H9 (cell line): Measurements from ENCODE around the gene ST6GALNAC1. TPM values are rescaled to one million over a fixed set of nuclear protein-coding genes. Genes with fewer than 3 reads are reported as not detected.

Experiments
- DNase-seq: peaks from one replicate; pipeline ENCODE4 v3.0.0-alpha.2; 2017
- H2AFZ ChIP-seq: one replicate; pipeline ENCODE4 v1.6.1; 2013; ENCODE audit warnings: mild to moderate bottlenecking, low read length, control low read depth, moderate library complexity
- H2AK5ac ChIP-seq: 2 replicates; pipeline ENCODE4 v1.6.1; 2013; ENCODE audit warnings: low read length, control low read depth, mixed read lengths; ENCODE audit not compliant: insufficient read length
- H2BK120ac ChIP-seq: one replicate; pipeline ENCODE4 v1.6.1; 2013; ENCODE audit warnings: low read depth, mild to moderate bottlenecking, low read length, control low read depth, inconsistent platforms; ENCODE audit not compliant: poor library complexity, severe bottlenecking
- H2BK12ac ChIP-seq: 2 replicates; pipeline ENCODE4 v1.6.1; 2013; ENCODE audit warnings: low read length, control low read depth, mixed read lengths, low read depth; ENCODE audit not compliant: insufficient read length
- H2BK15ac ChIP-seq: 2 replicates; pipeline ENCODE4 v1.6.1; 2013; ENCODE audit warnings: low read depth, low read length, control low read depth
- H2BK20ac ChIP-seq: one replicate; pipeline ENCODE4 v1.6.1; 2013; ENCODE audit warnings: low read depth, mild to moderate bottlenecking, low read length, control low read depth, inconsistent platforms; ENCODE audit not compliant: poor library complexity, severe bottlenecking
- H2BK5ac ChIP-seq: 2 replicates; pipeline ENCODE4 v1.6.1; 2013; ENCODE audit warnings: low read length, control low read depth, mixed read lengths; ENCODE audit not compliant: insufficient read length
- H3K14ac ChIP-seq: 2 replicates; pipeline ENCODE4 v1.6.1; 2013; ENCODE audit warnings: low read length, control low read depth; ENCODE audit not compliant: insufficient read depth
- H3K18ac ChIP-seq: 2 replicates; pipeline ENCODE4 v1.6.1; 2013; ENCODE audit warnings: low read depth, mild to moderate bottlenecking, mixed read lengths, low read length, control low read depth; ENCODE audit not compliant: insufficient read length
- H3K23ac ChIP-seq: 2 replicates; pipeline ENCODE4 v1.6.1; 2013; ENCODE audit warnings: low read length, control low read depth, mixed read lengths, low read depth; ENCODE audit not compliant: insufficient read length
- H3K23me2 ChIP-seq: 2 replicates; pipeline ENCODE4 v1.6.1; 2013; ENCODE audit warnings: low read depth, mild to moderate bottlenecking, mixed read lengths, low read length, control low read depth; ENCODE audit not compliant: insufficient read length, poor library complexity, severe bottlenecking
- H3K27ac ChIP-seq: 2 replicates; pipeline ENCODE4 v1.5.1; 2013; ENCODE audit warnings: low read length, control low read depth, mixed read lengths, low read depth; ENCODE audit not compliant: insufficient read length
- H3K27me3 ChIP-seq: 2 replicates; pipeline ENCODE4 v1.6.1; 2013; ENCODE audit warnings: low read length, control low read depth, inconsistent platforms; ENCODE audit not compliant: insufficient read depth
- H3K4ac ChIP-seq: 2 replicates; pipeline ENCODE4 v1.6.1; 2013; ENCODE audit warnings: low read depth, mild to moderate bottlenecking, control low read depth, inconsistent platforms, low read length, moderate library complexity
- H3K4me1 ChIP-seq: 2 replicates; pipeline ENCODE4 v1.6.1; 2013; ENCODE audit warnings: low read length, control low read depth, inconsistent platforms; ENCODE audit not compliant: insufficient read depth
- H3K4me2 ChIP-seq: 2 replicates; pipeline ENCODE4 v1.6.1; 2013; ENCODE audit warnings: low read length, control low read depth, mixed read lengths; ENCODE audit not compliant: insufficient read length, insufficient read depth
- H3K56ac ChIP-seq: 2 replicates; pipeline ENCODE4 v1.6.1; 2013; ENCODE audit warnings: low read depth, mild to moderate bottlenecking, mixed read lengths, low read length, control low read depth; ENCODE audit not compliant: insufficient read length
- H3K79me1 ChIP-seq: 2 replicates; pipeline ENCODE4 v1.6.1; 2013; ENCODE audit warnings: low read depth, mild to moderate bottlenecking, moderate library complexity, low read length, control low read depth, inconsistent platforms; ENCODE audit not compliant: insufficient read depth, poor library complexity, severe bottlenecking
- H3K79me2 ChIP-seq: 2 replicates; pipeline ENCODE4 v1.6.1; 2013; ENCODE audit warnings: low read length, control low read depth, inconsistent platforms; ENCODE audit not compliant: insufficient read depth
- H3K9ac ChIP-seq: 2 replicates; pipeline ENCODE4 v1.6.1; 2013; ENCODE audit warnings: low read length, control low read depth, mixed read lengths; ENCODE audit not compliant: insufficient read length; ENCODE audit errors: extremely low read depth
- H3K9me3 ChIP-seq: one replicate; pipeline ENCODE4 v1.6.1; 2013; ENCODE audit warnings: low read depth, low read length, inconsistent platforms; ENCODE audit not compliant: control insufficient read depth
- H3T11ph ChIP-seq: one replicate; pipeline ENCODE4 v1.6.1; 2013; ENCODE audit warnings: mild to moderate bottlenecking, low read length, control low read depth, inconsistent platforms
- H4K20me1 ChIP-seq: one replicate; pipeline ENCODE4 v1.6.1; 2013; ENCODE audit not compliant: control insufficient read depth, insufficient read length, insufficient read depth
- H4K5ac ChIP-seq: 2 replicates; pipeline ENCODE4 v1.6.1; 2013; ENCODE audit warnings: low read depth, mild to moderate bottlenecking, mixed read lengths, low read length, control low read depth; ENCODE audit not compliant: insufficient read length
- H4K8ac ChIP-seq: replicated peaks from 2 replicates; pipeline ENCODE4 v1.6.1; 2013; ENCODE audit warnings: low read length, control low read depth, mixed read lengths, low read depth; ENCODE audit not compliant: insufficient read length
- H4K91ac ChIP-seq: 2 replicates; pipeline ENCODE4 v1.6.1; 2013; ENCODE audit warnings: low read depth, mild to moderate bottlenecking, moderate library complexity, mixed read lengths, low read length, control low read depth; ENCODE audit not compliant: insufficient read length
- H3K27ac Mint-ChIP-seq, 3 experiments: 2 replicates in 2 of 3; 3 replicates in 1 of 3; pipeline ENCODE4 v1.8.0; 2020 to 2021; ENCODE audit warnings: mixed read lengths in 3 of 3, mild to moderate bottlenecking in 1 of 3, moderate library complexity in 1 of 3
- H3K27me3 Mint-ChIP-seq: 2 replicates; pipeline ENCODE4 v1.8.0; 2021; ENCODE audit warnings: low read depth, mild to moderate bottlenecking, moderate library complexity, mixed read lengths
- H3K36me3 Mint-ChIP-seq, 3 experiments: 2 replicates in 2 of 3; 3 replicates in 1 of 3; pipeline ENCODE4 v1.8.0; 2020 to 2021; ENCODE audit warnings: low read depth in 3 of 3, mixed read lengths in 3 of 3; ENCODE audit not compliant: insufficient read depth in 1 of 3
- H3K4me1 Mint-ChIP-seq, 2 experiments: 2 replicates each; pipeline ENCODE4 v1.8.0; 2020; ENCODE audit warnings: mixed read lengths in 2 of 2
- H3K4me3 Mint-ChIP-seq, 2 experiments: 2 replicates in 1 of 2; 3 replicates in 1 of 2; pipeline ENCODE4 v1.8.0; 2020 to 2021; ENCODE audit warnings: mild to moderate bottlenecking in 2 of 2, mixed read lengths in 2 of 2, moderate library complexity in 1 of 2
- H3K9me3 Mint-ChIP-seq, 2 experiments: 2 replicates in 1 of 2; 3 replicates in 1 of 2; pipeline ENCODE4 v1.8.0; 2020; ENCODE audit warnings: mild to moderate bottlenecking in 2 of 2, mixed read lengths in 2 of 2, moderate library complexity in 1 of 2
- WGBS: extraction: QIAGEN DNeasy Blood & Tissue Kit; methylation state at CpG from one replicate; pipeline ENCODE4 v1.1.7; 2013; ENCODE audit warnings: missing lambda C conversion rate, low lambda C conversion rate, mixed read lengths; ENCODE audit not compliant: insufficient read length; ENCODE audit errors: extremely low coverage; 5-methylcytosine and 5-hydroxymethylcytosine counted together
- total RNA-seq: library from RNA; stranded (reverse); gene quantifications from 2 replicates; pipeline ENCODE4 v1.2.1, GENCODE V29; 2021
- TF ChIP-seq, protein P1 (sequence below): fragments of 200-600 bp; sonication (generic); conservative IDR thresholded peaks from 3 replicates; pipeline ENCODE4 v1.8.0; 2021; ENCODE audit warnings: antibody characterized with exemption, mild to moderate bottlenecking

ST6GALNAC1 gene
- total RNA-seq, 1 experiment from 2014 or later, result not detected

DNA sequence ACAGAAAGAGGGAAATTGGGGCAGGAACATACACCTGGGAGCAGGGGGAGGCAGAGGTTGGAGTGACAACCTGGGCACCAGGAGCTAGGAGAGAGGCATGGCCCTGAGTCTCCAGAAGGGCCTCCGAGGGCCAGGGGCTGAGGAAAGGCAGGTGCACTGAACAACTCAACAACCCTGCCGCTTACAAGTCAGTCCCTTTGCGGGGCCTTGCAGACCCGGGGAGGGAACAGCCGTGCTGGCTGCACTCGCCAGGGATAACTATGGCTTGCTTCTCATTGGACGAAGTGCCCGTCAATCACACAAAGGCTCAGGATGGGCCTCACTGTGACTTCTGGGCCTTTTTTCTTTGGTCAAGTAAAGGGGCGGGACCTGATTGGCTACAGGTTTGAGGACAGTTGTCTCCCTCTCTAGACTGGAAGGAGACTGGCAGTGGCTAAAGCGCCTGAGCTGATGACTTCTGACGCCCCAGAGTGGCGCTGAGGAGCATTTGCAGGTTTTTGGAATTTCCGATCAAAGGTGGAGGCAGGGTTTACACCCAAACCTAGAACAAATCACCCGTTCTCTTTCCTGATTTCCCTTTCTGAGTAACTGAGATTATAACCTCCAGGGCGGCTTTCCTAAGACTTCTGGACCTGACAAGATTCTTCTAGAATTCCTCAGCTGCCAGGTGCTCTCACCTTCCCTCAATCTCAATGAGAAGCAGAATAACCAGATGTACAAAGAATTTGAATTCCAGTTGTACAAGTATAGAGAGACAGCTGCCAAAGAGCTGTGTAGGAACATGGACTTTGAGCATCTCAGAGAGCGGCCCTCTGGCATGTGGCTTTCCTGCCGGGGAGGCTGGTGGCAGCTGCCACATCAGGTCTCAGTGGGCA is 30.3 kb downstream of the ST6GALNAC1 start:
- Histone ChIP-seq H3K4me1 (no peaks in the 10 kb centered on the region), H4K5ac (no peak overlapping the region), H2AK5ac (no peak overlapping the region), H2AFZ (no peak overlapping the region), H3K23ac (no peak overlapping the region), H3T11ph (no peak overlapping the region), H3K23me2 (no peaks in the 10 kb centered on the region), H3K18ac (no peak overlapping the region), H4K8ac (no peak overlapping the region), H4K91ac (no peak overlapping the region), H3K79me2 (no peaks in the 10 kb centered on the region), H3K9me3 (no peaks in the 10 kb centered on the region), H3K79me1 (no peaks in the 10 kb centered on the region), H3K27me3 (no peaks in the 10 kb centered on the region), H3K56ac (no peak overlapping the region), H2BK15ac (no peak overlapping the region), H4K20me1 (no peaks in the 10 kb centered on the region), H2BK12ac (no peak overlapping the region), H3K27ac (no peak overlapping the region), H3K9ac (no peak overlapping the region), H2BK20ac (no peak overlapping the region), H3K14ac (no peak overlapping the region), H3K4me2 (no peak overlapping the region), H2BK120ac (no peak overlapping the region), H2BK5ac (no peak overlapping the region), H3K4ac (no peak overlapping the region)
- Mint-ChIP-seq H3K36me3 (peaks cover 14 to 23% (median 19%) of the 10 kb centered on the region in 3 experiments), H3K27me3 (peaks cover 13% of the 10 kb centered on the region), H3K4me3 (peak overlapping the region in 1 of 2 experiments; percentile 15; a peak in 1 of 5 replicates), H3K27ac (peak overlapping the region in 1 of 3 experiments; percentile 69; a peak in 3 of 7 replicates), H3K9me3 (peaks cover 31 to 43% of the 10 kb centered on the region in 2 experiments), H3K4me1 (peaks cover 15 to 26% of the 10 kb centered on the region in 2 experiments)
- WGBS, result no CpG with 5 or more reads among the region's 17 CpGs
- TF ChIP-seq, protein P1, sequence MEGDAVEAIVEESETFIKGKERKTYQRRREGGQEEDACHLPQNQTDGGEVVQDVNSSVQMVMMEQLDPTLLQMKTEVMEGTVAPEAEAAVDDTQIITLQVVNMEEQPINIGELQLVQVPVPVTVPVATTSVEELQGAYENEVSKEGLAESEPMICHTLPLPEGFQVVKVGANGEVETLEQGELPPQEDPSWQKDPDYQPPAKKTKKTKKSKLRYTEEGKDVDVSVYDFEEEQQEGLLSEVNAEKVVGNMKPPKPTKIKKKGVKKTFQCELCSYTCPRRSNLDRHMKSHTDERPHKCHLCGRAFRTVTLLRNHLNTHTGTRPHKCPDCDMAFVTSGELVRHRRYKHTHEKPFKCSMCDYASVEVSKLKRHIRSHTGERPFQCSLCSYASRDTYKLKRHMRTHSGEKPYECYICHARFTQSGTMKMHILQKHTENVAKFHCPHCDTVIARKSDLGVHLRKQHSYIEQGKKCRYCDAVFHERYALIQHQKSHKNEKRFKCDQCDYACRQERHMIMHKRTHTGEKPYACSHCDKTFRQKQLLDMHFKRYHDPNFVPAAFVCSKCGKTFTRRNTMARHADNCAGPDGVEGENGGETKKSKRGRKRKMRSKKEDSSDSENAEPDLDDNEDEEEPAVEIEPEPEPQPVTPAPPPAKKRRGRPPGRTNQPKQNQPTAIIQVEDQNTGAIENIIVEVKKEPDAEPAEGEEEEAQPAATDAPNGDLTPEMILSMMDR, result peak; percentile 59; the same call in 2 of the 3 replicates
- DNase-seq, result peak; percentile 96
